DND-41 (cell line): ENCODE results near the gene FBXO47.

Source experiments
- EZH2 ChIP-seq: IDR thresholded peaks from 3 replicates; pipeline ENCODE4 v1.6.1; 2012; ENCODE audit warnings: borderline replicate concordance, low read depth, mild to moderate bottlenecking, moderate library complexity, low read length, inconsistent platforms; ENCODE audit not compliant: severe bottlenecking
- TF ChIP-seq, protein P1 (sequence below): IDR thresholded peaks from 2 replicates; pipeline ENCODE4 v1.5.1; 2012; ENCODE audit warnings: borderline replicate concordance, low read length, moderate library complexity, mild to moderate bottlenecking; ENCODE audit not compliant: poor library complexity, severe bottlenecking; ENCODE audit errors: extremely low read depth

GRCh38 chr17:38892083-38892482, 75.1 kb downstream of the FBXO47 start:
- TF ChIP-seq, protein P1, sequence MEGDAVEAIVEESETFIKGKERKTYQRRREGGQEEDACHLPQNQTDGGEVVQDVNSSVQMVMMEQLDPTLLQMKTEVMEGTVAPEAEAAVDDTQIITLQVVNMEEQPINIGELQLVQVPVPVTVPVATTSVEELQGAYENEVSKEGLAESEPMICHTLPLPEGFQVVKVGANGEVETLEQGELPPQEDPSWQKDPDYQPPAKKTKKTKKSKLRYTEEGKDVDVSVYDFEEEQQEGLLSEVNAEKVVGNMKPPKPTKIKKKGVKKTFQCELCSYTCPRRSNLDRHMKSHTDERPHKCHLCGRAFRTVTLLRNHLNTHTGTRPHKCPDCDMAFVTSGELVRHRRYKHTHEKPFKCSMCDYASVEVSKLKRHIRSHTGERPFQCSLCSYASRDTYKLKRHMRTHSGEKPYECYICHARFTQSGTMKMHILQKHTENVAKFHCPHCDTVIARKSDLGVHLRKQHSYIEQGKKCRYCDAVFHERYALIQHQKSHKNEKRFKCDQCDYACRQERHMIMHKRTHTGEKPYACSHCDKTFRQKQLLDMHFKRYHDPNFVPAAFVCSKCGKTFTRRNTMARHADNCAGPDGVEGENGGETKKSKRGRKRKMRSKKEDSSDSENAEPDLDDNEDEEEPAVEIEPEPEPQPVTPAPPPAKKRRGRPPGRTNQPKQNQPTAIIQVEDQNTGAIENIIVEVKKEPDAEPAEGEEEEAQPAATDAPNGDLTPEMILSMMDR, result no peak
- TF ChIP-seq EZH2, result no peak
